HG03159 (cell line): ENCODE measurements around the gene DNAJC27.

Experiments
- ATAC-seq: cut with Tn5 transposase; IDR thresholded peaks from one replicate; pipeline ENCODE4 v1.9.1; 2021; ENCODE audit warnings: mild to moderate bottlenecking, moderate library complexity; ENCODE audit not compliant: unreplicated experiment

DNAJC27 gene

DNA sequence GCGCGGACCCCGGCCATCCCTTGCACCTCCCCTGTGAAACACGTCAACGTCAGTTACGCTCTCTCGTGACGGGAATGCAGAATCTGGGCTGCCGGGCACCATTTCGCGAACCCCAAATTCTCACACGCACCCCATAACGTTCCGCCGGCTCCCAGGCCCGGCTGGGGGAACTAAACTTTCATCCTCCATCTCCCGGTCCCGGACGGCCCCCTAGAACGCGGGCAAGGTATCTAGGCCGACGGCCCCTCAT, 544 bp downstream of the DNAJC27 start:
- ATAC-seq: peak; percentile 0

DNA sequence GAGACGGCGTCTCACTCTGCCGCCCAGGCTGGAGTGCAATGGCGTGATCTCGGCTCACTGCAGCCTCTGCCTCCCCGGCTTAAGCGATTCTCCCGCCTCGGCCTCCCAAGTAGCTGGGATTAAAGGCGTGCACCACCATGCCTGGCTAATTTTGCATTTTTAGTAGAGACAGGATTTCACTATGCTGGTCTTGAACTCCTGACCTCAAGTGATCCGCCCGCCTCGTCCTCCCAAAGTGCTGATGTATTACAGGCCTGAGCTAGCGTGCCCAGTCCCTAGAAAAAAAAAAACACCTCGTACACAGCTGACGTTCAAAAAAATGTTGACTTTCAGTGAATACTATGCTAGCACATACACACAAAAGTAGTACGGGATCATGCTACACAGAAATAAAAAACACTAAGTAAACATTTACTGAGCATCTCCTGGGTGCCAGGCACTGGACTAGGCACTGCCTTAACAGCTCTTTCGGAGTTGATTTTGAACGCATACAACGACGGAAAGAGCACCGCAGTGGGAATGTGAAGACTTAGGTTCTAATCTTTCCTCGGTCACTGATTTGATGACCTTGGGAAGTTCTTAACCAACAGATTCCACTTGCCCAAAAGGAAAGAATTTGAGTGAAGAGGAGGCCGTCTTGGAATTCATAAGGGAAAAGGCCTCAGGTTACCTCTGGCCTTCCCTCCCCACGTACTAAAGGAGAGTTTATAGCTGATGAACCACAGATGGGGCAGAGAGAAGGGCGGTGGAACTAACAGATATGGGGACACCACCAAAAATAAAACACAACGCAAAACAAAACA, 1.1 kb downstream of the DNAJC27 start:
- ATAC-seq: no peak

DNA sequence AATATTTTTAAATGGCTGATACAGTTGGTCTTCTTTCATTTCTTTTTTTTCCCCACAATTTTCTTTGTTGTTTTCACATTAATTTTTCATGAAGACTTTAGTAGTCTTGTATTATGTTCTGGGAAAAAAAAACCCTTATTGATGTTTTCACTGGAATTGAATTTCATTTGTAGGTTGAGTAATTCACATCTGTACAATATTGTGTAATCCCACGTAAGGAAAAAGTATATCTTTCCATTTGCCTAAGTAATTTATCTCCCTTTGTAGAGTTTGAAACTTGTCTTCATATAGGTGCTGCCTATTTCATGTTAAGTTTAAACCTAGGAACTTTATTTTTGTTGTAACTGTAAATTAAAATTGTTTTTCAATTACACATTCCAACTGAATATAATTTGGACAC, 2.0 kb downstream of the DNAJC27 start:
- no peak for ATAC-seq

DNA sequence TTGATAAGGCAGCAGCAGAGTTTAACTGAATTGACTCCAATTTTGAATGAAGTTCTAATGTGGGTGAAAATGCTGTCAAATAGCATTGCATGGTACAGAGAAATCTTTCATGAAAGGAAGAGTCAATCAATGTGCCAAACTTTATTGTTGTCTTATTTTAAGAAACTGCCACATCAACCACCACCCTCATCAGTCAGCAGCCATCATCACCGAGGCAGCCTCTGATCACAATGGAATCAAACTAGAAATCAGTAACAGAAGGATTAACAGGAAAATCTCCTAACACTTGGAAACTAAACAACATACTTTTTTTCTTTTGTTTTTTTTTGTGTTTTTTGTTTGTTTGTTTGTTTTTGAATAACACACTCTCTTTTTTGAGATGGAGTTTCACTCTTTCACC, 9.9 kb downstream of the DNAJC27 start:
- ATAC-seq: no peak

DNA sequence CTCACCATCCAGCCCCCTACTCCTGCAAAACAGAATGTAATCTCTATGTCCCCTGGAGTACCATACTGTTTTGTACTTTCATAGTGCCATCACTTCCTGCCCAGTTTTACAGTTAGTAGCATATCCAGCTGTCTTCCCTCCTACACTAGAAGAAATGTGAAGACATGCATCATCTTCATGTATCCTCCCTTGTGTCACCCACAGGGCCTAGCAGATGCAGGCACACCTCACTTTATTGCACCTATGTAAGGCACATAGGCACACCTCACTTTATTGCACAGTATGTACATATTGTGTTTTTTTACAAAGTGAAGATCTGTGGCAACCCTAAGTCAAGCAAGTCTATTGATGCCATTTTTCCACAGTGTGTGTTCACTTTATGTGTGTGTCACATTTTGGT, 12.0 kb downstream of the DNAJC27 start:
- no peak for ATAC-seq

DNA sequence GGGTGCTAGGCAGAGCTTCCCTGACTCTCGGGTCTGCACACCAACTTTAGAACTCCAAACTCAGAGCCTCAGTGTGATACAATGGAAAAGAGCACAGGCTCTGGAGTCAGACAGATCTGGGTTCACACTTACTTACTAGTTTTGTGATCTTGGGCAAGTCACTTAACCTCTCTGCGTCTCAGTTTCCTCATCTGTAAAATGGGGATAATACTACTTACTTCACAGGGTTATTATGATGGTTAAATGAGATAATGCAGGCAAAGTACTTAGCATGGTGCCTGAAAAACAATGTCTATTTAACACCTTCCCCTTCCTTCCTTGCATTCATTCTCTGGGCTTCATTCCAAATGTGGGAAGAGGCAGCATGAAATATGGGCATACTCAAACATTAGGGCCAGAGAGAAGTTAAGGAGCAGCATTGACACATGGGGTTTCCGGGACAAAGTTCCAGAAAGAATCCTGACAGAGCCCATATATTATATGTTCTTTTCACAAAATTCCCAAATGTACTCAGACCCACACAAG, 13.3 kb downstream of the DNAJC27 start:
- ATAC-seq: no peak

DNA sequence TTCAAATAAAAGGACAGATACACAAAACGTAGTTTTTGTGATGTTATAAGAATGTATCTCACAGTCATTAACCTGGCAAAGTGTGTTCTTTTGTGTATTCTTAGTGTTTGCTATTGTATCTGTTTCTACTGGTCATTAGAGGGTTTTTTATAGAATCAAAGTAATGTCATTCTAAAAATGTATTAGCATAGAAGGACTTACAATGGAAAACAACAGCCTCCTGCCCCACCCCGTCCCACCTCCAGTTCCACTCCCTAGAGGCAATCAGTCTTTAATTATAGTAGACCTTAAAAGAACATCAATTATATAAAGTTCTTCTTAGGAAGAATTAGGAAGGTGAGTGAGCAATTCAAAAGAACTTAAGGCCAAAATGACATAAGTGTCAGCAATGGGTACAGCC, 13.8 kb downstream of the DNAJC27 start:
- ATAC-seq: no peak

DNA sequence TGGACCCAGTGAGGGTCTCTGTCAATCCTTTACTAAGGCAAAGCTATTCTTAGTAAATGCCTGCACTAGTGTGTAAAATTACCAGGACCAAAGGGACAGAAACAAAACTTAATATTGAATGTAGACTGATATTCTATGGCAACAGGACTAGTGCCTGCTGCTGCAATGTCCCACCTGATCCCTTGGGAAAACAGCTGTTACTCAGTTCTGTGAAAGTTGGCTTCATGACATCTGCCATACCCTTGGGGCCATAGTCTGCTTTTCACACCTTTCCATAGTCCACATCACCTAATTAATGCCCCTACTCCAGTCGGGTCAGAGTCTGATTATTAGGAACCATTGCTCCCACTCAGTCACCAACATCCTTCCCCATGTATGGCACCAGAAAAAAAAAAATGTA, 14.5 kb downstream of the DNAJC27 start:
- no peak for ATAC-seq

DNA sequence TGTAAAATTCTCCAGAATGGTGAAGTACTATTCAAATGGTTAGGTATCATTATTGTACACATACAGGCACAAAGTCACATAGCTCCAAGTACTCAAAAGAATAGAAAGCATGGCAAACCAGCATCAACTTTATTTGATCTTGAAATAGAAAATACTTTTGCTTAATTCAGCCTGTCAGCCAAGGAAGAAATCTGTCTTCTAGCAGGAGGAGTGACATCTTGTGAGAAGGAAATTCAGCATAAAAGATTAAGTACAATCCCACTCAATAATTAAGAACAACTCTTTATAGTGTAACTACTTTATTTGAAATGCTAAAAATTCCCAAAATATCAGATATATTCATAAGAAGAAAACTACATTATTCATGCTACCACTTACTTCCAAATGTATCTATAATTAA, 15.8 kb downstream of the DNAJC27 start:
- ATAC-seq: no peak

DNA sequence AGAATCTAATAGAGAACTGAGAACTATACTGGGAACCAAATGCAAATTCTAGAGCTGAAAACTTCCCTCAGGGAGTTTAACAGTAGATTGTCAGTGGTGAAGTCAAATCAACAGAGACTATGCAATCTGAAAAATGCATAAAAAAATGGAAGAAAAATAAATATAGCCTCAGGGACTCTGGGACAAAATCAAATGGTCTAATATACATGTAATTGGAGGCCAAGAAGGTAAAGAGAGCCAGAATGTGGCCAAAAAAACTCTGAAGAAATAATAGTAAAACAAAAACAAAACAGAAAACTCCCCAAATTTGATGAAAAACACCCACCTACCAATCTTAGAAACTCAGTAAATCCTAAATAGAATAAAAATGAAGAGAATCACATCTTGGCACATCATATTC, 16.5 kb downstream of the DNAJC27 start:
- ATAC-seq: no peak

DNA sequence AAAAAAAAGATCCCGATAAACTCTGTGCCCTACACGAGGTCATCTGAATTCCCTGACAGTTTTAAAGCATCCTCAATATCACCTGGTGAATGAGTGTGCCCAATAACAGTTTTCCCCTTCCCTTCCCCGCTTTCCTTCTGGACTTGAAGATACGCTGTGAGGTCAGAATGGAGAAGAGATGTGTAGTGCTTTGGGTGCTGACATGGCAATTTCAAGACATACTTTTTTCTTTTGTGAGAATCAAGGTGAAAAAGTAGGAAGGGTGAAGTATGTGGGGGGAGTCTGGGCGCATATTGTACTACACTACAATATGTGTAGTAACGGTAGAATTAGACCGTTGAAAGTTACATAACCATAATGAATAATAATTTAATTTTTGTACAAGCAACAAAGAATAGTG, 21.7 kb downstream of the DNAJC27 start:
- no peak for ATAC-seq

DNA sequence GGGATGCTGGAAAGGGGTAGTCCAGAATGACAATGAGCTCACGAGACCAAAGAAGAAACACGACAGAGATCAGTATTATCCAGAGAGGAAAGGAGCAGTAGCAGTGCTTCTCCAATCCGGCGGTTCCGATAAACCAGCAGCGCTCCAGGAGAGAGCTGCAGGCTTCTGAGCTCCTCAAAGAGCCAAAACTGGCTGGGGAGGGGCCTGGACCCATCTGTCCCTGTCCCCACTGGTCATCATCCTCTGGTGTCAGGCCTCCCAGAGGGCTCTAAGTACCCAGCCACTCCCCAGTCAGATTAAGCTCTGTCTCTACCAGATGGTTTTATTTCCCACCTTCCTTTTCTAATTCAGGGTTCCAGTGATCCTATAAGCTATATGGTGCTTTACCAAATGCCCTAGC, 23.2 kb downstream of the DNAJC27 start:
- ATAC-seq: no peak

DNA sequence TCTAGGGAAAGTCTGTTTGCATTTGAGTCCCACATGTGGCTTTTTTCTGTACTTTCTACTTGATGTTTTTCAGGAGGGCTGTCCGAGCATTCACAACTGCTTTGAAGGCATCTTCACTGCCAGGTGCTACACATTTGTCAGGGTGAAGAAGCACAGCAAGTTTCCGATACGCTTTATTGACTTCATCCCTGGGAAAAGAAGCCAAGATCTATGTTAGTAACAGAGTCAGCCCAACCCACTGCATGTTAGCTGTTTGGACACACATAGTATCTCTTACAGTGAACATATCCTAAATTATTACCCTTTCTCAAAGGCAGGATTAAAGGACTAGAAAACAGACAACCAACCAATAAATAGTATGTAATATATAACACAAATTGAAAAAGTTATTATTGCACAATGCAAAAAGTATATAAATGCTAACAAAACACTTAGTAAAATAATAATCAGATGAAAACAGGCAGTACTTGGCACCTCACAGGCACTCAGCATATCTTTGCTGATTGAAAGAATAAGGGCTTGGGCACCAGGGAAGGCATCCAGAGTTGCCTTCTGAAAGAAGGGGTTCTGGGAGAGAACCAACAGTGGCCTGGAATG, 24.1 kb downstream of the DNAJC27 start:
- ATAC-seq: no peak

DNA sequence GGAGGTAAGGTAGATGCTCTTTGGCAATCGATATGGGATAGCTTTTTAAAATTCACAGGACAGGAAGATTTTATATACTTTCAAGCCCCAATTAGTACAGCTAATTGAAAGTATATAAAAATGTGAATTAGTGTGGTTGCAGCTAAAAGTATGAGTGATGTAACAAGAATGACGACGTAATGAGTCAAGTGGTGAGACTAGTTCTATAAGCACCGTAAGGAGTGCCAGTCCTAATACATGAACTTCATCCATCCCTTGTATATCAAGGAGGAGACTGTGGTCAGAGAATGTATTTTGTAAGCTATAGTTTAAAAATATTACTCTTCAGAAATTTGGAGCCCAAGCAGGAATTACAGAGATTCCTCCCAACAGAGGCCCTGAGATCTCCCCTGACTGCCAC, 25.8 kb downstream of the DNAJC27 start:
- no peak for ATAC-seq

DNA sequence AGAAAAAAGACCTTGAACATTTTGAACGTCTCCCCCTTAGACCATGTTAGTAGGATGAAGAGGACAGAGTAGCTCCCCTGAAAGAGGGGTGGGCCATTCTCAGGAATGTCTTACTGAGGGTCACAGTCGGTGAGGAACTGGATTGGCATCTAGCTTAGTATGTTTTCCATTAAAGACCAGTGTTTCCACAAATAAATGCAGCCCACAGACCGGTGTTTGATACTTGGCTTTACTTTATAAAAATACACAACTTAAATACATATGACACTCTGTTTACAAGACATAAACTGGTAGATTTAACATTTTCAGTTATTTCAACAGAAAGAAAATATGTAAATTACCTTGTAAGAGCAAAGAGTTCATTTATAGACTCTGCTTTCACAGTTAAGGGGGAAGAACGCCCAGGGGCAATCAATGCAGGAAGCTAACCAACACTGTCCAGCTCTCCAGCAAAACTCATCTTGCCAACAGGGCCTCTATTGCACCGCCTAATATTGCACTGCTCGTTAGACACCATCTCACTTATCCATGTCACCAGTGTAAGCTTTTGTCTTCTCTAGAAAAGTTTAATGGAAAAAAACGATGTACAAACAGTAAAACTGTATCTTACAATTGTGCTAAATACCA, 28.2 kb downstream of the DNAJC27 start:
- no peak for ATAC-seq

DNA sequence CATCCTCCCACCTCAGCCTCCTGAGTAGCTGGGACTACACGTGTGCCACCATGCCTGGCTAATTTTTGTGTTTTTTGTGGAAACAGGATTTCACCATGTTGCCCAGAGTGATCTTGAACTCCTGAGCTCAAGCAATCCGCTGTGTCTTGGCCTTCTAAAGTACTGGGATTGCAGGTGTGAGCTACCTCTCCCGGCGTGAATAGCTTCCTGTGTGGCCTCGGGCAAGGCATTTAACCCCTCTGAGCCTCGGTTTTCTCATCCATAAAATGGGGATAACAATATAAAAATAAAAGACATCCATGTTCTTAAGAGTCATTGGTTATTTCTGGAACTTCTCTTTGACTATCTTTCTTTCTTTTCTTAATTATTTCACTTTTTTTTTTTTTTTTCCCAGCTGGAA, 32.4 kb downstream of the DNAJC27 start:
- ATAC-seq: no peak

DNA sequence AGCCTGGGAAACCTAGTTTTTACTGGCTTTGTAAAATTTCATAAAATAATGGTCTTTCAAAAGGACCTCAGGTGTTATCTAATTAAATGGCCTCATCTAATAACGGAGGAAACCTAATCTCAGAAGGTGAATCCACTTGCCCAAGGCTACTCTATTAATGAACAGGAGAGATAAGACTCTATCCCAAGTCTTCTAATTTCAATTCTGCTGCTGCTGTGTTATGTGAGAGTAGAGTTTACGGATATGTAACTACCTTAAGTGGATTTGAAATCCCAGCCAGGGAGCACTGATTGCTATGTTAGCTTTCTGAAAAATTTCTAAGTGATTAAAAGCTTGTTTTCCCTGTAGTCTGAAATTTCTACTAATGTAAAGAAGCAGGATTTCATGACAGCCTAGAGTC, 34.5 kb downstream of the DNAJC27 start:
- no peak for ATAC-seq

DNA sequence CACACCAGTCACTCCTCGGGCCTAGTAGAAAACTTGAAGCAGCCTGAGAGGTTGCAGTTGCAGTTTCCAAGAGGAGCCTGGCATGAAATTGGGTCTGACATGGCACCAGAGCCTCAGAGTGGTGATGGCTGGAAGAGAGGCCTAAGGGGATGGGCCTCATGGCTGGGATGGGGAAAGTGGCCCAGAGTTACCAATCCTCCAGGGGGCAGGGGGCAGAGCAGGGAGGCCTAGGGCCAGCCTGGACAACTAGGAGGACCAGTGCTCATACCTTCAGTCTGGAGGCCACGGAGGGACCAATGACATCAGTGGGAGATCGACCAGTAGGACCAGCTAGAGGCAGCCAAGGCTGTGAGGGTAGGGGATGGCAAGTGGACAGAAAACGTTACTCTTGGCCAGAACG, 36.6 kb downstream of the DNAJC27 start:
- no peak for ATAC-seq

DNA sequence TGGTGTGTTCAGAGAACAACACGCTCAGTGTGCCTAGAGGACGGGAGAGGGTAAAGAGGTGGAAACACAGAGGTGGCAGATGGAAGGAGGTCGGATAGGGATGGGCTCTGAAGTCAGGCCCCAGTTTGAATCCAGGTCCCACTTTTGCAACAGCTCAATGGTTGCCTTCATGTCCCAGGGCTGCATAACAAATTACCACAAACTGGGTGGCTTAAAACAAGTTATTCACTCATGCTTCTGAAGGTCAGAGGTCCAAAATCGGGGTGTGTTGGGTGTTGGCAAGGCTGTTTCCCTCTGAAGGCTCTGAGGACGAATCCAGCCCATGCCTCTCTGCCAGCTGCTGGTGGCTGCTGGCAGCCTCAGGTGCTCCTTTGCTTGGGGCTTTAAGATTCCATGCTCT, 39.0 kb downstream of the DNAJC27 start:
- no peak for ATAC-seq

DNA sequence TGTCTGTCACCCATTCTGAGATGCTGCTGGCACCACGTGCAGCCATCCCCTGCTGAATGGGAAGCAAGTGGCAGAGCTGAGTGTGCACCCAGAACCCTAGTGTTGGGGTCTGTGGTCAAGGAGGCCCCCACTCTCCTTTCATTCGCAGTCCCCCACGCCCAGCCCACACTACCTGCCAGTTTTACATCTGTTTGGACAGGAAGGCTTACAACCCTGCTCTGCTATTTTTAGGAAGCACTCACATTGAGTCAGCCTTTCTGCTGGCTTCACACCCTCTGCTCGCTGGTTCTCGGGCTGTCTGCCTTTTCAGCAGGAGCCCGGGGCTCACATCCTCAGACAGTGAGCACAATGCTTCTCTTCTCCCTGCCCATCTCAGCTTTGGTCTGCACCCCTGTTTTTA, 41.0 kb downstream of the DNAJC27 start:
- no peak for ATAC-seq

DNA sequence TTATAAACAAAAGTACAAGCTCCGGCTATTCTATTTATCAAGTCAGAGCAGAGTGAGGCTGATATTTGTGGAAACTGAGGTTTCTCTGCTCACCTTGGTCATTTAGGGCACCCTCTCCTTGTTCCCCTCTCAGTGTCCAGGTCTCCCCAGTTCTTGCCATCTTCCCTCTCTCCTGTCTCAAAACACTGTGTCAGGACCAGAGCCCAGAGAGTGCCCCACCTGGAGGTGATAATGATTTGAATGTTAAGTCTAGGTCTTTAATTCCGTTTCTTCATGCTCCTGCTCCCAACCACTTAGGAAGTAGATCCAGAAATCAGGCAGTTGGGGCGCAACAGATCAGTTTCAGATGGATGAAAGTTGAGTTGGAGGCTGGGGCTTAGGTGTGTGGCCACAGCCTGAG, 42.5 kb downstream of the DNAJC27 start:
- ATAC-seq: no peak

DNA sequence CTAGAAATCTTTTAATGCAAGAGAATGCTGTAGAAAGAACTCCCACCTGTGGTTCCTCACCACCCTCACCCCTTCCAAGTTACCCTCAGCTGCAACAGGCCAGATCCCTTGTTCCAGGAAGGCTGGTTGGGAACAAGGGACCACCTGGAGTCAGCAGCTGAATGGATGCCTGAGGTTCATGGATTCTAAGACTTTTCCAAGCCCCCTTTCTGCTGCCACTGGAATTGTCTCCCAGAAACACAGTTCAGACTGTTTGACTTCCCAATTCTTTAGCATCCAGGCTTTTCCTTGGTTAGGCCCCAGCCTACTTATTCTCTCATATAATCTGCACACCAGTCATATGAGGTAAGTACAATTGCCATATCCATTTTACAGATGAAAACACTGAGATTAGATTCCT, 43.7 kb downstream of the DNAJC27 start:
- ATAC-seq: no peak
